GM19463 (cell line): ENCODE measurements around the gene CD47.

Experiments used
- ATAC-seq: cut with Tn5 transposase; IDR thresholded peaks from one replicate; pipeline ENCODE4 v1.9.1; 2021; ENCODE audit warnings: mild to moderate bottlenecking, moderate library complexity; ENCODE audit not compliant: unreplicated experiment

Gene CD47

DNA sequence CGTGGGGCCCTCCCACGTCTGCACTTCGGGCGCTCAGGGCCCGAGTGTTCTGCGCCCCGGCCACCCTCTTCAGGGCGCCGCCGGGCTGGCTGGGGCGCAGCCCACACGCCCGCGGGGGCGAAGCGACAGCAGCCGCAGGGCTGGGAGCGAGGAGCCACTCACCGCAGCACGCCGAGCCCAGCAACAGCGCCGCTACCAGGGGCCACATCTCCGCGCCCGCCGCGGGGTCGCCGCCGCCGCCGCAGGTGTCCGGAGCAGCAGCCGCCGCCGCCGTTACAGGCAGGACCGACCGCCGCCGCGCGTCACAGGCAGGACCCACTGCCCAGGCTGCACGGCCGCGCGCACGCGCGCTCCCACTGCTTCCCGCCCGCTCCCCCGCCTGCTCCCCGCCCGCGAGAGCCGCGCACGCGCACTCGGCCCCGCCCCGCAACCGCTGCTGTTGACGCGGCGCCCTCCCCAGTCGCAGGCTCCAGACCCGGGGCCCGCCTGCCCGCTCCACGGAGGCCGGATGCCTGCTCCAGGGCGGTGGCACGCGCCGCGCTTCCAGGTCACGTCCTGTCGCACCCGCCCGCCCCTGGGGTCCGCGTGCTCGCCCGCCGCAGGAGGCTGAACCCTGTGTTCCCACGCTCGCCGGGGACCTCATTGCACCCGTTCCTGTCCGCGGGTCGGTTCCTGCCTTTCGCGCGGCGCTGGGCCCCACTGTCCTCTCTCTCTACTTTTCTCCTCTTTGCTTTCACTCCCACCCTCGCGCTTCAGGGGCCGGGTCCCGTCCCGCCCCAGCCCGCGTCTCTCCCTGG, at the start of gene CD47:
CD47 (minus strand) TSS at position 331 of the 797 bp plus-strand sequence; CDS start at position 208, 123 bp downstream.
- peak; percentile 56 for ATAC-seq

DNA sequence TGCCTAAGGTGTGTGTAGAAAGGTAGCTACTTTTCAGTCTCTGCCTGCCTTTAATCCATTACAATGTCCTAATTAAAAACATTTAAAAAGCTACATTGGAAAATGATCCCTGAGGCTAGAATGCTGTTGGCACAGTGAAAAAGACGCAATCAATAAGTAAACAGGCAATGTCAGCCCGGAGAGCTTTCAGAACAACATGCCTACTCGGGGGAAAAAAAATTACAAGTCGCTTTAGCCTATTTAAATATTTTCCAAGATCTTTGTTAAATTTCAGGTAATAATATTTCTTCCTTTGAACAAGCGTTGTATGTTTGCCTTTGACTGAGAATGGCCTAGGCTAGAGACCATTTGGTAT, 46.6 kb upstream of the CD47 start:
- ATAC-seq = no peak

DNA sequence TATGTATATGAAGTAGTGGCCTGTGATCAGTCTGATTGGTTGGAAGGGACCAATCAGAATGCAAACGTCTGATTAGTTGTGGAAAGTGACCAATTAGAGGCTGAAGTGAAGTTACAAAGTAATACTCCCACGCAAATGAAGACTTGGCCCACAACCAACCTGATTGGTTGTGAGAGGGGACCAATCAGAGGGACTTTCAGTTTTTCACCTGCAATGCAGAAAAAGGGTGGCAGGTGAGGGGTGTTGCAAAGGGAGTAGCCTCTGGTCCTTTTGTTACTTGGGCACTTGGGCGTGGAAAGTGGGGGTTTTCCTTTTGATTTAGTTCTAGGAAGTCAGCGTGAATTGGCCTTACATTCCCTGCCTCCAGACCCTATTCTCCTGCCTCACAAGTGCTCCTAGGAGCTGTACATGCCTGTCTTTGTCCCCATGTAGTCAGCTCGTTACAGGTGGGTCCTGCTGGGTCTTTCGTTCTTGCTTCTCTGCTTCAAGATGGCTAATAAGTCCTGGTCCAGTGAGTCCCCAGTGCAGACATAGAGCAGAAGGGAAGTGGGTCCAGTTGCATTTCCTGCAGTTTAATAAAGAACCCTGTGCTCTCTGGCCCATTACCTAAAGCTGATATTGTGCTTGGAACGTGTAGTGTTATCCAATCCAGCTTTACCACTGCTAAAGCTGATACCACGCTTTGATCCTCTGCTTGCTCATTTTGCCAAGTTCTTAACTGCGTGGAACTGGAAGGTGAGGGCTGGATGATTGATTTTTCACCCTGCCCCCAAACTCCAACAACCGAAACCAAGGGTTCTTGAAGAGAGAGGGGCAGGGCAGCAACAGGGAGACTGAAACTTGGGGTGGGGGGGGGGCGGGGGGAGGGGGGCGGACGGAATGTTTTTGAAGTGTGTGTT, 46.0 kb upstream of the CD47 start:
- ATAC-seq = no peak

DNA sequence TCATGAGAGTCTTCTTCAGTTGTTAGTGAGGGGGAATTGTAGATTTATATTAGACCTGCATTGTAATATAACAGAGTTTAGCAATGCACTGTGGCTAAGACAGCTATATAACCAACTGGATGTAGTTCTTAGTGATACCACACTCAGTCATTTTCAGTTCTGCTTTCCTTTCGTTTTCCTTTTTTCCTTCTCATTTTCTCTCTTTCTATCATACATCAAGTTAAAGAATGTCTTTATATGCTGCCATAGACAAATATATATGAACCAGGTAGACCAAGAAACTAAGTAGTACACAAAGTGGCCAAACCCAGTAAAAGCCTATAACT, 43.7 kb upstream of the CD47 start:
- peak; percentile 43 for ATAC-seq

DNA sequence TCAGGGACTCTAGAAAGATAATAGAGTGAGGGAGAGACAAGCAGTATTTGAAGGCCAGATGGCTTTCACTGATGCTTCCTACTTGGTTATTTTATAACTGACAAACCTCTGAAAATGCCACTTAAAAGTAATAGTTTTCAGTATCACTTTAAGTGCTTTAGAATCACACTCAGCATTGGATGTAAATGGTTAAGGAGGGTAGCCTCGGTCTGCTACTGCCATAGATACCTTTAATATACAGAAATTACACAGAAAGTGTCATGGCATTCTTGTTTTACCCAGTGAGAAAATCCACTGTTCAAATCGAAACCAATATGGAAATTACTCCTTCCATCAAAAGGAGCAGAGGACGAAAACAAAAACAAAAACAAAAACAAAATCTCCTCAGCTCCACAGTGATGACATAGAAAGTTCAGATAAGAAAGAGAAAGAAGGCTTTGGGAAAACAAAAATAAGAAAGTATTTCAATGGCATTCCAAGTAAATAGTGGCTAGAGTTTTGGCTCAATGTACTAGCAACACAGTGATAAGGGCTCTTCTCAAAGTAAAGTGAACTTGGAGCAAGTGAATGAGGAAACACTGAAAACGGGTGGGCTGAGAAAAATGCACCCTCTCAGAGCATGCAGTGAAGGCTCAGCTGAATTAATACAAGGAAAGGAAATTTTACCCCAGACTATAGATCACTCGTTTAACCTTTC, 43.2 kb upstream of the CD47 start:
- ATAC-seq = peak; percentile 52

DNA sequence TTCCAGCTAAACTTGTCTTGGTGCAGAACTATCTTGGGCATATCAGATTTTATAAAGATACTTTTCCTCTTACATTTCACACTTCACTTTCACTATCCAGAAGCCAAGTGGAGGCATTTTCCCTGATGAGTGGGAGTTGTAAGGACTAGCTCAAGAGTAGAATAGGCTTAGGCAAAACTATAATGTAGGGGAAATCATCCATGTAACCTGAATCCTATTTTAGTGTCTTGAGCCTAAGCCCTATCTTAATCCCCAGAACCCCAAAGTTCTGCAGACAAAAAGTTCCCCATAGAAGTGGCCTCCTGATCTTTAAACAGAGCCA, 42.2 kb upstream of the CD47 start:
- ATAC-seq = no peak

DNA sequence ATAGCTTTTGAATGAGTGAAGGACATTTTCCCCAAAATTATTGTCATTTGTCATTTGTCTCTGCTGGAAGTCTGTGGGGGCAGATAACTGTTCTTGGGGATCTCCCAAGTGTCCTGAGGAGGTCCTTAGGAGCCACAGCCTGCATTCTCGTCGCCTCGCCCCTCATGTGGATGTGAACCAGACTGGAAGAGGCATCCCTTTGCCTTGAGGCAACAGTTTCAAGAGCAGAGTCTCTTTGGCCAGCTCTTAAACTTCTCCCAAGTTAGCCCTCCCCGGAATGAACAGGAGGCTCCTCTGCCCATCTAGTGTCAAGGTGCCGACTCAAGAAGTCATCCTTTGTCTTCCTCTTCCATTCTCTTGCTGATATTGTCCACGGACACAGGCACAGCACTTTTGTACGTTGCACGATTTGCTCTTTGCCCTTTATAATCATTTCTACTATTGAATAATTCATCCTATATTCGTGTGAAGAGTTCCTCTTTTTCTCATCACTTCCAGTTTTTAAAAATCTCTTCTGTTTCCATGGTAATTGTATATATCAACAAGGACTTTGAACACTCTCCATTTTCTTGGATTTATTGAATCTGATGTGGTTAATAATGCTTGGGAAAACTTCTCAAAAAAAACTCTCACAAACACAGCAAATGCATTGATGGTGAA, 40.8 kb upstream of the CD47 start:
- ATAC-seq = no peak

DNA sequence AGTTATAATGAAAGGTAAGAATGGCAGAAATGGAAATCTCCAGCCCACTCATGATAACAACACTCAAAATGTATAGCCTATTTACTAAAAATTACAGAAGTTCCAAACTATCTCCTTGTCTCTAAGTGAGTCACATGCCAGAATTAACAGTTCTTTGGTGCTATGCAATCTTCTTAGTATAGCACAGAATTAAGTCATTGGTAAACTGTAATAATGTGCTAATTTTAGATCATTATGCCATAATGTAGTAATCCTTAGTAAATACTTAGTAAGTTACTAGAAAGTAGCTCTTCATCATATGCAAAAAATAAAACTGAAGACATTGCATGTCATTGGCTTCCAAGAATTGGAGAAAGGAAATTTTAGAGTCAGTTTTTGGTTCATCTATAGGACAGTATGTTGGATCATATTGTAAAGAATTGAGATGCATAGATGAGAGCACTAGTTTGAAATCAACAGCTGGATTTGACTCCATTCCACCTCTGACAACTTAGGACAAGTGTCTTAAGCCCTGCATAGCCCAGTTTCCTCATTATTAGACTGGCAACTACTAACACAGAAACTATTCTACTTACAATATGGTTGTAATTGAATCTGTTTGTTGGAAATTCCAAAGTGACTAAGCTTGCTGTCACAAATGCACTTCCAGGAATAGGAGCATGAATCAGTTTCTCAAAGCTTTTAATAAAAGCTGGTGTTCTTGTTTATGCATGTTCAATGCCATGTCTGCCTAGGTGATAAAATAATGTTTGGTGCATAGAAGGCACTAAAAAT, 40.1 kb upstream of the CD47 start:
- no peak for ATAC-seq

DNA sequence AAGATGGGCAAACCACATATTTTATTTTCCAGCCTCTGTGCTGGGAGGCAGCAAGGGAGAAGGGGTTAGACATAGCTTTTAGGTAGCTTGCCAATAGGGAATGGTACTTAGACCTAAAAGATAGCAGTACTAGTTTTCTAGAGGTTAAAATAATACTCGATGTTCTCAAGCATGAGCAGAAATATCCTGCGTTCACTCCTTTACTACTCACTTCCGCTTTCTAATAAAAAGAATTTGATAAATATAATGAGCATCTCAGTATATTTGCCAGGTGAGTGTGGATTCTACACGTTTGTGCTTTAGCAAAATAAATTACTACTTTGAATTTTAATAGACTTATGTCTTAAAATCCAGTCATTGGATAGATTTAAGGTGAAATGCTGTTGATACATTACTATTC, 39.4 kb upstream of the CD47 start:
- no peak for ATAC-seq

DNA sequence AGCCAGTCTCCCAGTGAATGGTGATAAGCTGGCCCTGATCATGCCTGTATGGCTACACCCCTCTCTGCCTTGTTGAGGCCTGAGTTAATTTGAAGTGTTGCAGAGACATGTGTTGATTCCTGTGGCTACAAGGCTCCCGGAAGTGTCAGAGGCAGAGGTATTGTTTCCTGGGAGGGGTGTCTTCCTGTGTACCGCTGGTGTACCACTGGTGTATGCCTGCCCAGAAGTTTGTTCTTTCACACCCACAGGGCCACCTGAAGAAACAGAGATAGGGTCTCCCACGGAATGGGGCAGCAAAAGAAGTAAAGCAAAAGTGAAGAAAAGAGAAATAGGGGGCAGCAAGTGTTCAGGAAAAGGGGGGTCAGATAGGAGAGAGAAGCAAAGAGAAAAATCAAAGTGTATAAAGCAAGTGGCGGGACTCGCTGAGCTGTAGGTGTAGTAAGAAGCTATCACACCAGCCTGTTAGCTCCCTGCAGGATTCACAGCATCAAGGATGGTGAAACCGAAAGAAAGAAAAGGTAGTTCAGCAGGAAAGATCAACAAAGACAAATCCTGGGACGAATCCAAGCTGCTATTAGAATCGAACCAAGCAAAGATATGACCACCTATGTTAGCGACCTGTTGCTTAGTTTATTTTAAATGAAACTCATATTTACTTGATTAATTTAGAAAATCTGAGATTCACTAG, 36.6 kb upstream of the CD47 start:
- no peak for ATAC-seq

DNA sequence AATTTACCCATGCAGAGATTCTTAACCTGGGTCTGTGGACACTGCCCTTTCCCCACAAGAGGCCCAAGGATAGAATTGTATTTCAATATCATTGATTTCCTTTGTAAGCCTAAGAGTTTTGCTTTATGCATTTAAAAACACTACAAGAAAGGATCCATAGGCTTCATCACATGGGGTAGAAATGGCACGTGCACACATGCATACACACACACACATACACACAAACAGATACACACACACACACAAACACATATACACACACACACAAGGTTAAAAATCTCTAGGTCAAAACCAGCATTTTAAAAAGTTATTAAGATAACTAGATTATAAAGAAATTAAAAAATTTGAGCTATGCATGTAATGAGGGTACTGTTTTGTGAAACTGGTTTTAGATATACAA, 35.5 kb upstream of the CD47 start:
- ATAC-seq = no peak

DNA sequence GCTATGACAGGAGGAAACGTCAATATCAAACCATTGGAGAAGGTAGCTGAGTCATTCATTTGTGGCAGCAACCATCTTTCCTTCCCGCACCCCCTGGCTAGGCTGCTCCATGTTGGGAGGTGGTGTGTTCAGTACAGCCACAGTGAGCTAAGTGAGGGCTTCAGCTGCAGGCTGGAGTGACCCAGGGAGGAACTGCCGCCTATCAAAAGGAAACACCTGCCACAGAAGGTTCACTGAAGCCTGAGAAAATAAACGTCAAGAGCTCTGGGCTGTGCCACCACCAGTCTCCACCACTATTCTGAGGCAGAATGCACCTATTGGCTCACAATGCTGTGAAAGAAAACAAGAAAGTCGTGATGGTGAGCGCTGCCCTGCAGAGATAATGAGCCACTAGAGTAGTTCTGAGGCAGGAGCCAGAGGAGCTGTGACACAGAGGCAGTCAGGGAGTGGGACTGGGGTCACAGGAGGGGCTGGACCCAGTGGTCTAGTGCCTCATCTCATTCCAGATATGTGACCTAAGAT, 34.8 kb upstream of the CD47 start:
- peak; percentile 44 for ATAC-seq

DNA sequence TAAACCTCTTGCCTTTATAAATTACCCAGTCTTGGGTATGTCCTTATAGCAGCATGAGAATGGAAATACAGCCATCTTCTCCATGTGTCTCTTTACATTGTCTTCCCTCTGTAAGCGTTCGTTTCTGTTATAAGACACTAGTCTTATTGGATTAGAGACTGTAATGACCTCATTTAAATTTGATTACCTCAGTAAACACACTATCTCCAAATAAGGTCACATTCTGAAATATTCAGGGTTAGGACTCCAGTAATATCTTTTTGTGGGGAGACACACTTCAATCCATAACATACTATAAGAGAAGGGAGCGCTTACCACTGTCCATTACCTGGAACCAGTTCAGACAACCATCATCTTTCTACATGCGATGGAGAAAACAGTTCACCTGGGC, 34.3 kb upstream of the CD47 start:
- no peak for ATAC-seq

DNA sequence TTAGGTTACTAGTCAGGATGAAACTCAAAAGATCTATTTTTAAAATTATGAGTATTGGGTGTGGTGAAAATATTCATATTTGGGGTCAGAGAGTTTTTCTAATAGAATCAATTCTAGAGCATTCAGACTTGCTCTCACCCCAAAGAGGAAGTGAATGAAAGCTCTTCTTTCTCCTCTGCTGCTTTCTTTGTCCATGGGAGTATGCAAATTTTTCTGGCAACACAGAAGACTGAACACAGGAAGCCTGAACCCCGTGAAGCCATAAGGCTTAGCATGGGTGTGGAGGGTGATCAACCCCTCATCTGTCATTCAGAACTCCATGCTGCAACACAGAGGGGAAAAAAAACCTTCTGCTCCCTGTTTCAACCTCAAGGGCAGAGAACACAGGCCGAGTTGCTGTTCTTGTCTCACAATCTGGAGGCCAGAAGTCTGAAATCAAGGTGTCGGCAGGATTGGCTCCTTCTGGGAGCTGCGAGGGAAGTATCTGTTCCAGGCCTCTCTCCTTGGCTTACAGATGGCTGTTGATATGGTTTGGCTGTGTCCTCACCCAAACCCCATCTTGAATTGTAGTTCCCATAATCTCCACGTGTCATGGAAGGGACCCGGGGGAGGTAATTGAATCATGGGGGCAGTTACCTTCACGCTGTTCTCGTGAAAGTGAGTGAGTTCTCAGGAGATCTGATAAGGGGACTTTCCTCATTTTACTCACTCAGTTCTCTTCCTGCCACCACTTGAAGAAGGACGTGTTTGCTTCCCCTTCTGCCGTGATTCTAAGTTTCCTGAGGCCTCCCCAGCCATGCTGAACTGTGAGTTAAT, 33.7 kb upstream of the CD47 start:
- ATAC-seq = peak; percentile 78

DNA sequence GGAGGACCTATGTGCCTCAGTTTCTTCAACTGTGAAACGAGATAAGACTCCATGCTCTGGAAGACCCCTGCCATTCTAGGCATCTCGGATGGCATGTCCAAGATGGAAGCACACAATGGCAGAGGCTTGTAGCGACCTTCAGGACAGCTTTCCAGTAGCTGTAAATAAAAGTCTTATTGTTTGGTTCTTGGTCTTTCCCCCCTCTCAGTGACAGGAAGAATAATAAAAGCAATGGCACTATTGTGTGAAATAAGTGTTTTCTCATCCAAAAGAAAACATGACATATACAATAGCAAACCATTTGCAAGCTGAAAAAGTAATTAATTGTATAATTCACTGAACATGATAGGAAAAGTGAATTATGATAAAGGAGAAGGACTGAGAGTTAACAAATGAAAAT, 32.5 kb upstream of the CD47 start:
- ATAC-seq = no peak

DNA sequence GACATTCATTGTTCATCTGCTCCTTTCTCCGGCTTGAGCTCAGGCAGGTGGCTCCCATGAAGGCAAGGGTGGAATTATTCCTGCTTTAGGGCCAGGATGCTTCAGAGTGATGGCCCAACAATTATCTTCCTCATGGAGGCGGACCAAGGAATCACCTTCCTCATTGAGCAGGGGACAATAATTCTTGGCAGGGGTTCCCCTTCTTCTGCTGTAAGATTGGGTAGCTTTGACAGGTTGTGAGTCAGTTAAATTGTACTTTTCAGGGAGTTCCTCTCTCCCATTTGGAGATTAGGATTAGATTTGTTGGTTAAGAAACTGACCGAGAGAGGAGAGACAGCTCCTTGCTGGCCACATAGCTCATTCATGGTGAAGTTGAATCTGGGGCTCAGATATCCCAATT, 31.4 kb upstream of the CD47 start:
- ATAC-seq = no peak

DNA sequence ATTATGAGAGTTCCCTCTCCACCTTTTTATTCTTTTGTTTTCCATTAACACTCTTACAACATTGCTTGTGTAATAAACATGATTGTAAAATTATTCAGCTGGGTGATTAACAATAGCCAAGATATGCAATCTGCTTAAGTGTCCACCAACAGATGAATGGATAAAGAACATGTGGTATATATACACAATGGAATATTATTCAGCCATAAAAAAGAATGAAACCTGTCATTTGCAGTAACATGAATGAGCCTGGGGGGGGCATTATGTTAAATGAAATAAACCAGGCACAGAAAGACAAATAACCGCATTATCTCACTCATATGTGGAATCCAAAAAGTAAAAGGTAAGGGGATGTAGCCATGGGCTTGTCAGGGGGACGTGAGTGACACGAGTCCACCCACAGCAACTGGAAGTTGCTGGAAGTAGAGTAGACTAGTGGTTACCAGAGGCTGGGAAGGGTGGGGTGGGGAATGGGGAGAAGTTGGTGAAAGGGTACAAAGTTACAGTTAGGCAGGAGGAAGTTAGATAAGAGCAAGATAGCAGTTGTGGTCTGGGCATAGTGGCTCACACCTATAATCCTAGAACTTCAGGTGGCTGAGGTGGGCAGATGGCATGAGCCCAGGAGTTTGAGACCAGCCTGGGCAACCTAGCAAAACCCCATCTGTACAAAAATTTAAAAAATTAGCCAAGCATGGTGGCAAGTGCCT, 28.7 kb upstream of the CD47 start:
- ATAC-seq = no peak

DNA sequence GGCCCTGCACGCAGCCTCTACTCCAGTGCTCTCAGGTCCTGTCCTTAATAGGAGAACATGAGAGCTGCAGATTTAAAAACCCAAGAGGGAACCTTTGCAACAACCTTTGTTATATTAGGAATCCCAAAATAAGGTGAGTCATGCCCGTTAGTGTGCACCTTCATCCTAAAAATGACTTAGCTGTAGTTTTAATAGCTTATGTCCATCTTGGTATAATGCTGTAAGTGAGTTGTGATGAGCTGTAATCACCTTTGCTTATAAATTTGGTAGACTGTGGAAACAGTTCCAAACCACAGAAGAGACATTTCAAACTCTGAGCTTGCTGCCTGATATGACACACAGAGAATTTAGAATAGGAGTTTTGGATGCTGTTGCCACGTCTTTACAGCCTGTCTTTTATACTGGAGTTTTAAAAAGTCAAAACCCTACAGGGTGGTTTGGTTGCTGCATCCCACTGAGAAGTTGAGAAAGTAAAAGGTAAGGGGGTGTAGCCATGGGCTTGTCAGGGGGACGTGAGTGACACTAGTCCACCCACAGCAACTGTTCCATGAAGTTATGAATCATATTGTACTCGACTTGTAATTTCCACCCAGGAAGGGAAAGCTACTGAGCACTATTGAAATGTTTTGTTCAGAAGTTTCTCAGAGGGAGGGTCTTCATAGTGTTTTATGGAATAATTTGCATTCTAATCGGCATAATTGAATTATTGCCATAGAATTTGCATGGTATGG, 27.4 kb upstream of the CD47 start:
- ATAC-seq = no peak
